SK-N-SH (cell line): ENCODE results near the gene MYMX. TPM values are rescaled to one million over a fixed set of nuclear protein-coding genes. Genes with fewer than 3 reads are reported as not detected.

Source experiments
- CTCF ChIA-PET: fragments of 300-600, 350-600 bp; formaldehyde crosslinking; extraction: SDS; loops from one replicate; lab custom pipeline; 2021; lab: Yijun Ruan, JAX
- POLR2A ChIA-PET: fragments of 350-600 bp; sonication (Branson Sonifier 250); formaldehyde crosslinking; extraction: SDS; loops from one replicate; lab custom pipeline; 2020; ENCODE audit warnings: antibody characterized with exemption, inconsistent platforms; lab: Yijun Ruan, JAX
- DNase-seq: peaks from one replicate; pipeline ENCODE4 v3.0.0; 2012
- H2AFZ ChIP-seq: fragments of 200-600 bp; sonication (generic); 2 replicates; pipeline ENCODE4 v1.8.1; 2016; ENCODE audit warnings: antibody characterized with exemption, mild to moderate bottlenecking, low read depth
- H3F3A ChIP-seq: fragments of 200-600 bp; sonication (generic); replicated peaks from 2 replicates; pipeline ENCODE3; 2016; ENCODE audit warnings: antibody characterized with exemption, mild to moderate bottlenecking; ENCODE audit not compliant: insufficient read depth
- H3K27ac ChIP-seq, 2 experiments: fragments of 200-500 bp in 1 of 2; fragments of 200-600 bp in 1 of 2; sonication (Bioruptor generic) in 1 of 2; sonication (generic), shearing (Covaris generic) in 1 of 2; 2 replicates each; pipeline versions ENCODE4 v1.5.1 to v1.6.1; 2014 to 2016; ENCODE audit warnings: low read depth in 2 of 2, inconsistent platforms in 1 of 2, low read length in 1 of 2, mild to moderate bottlenecking in 1 of 2, mixed read lengths in 1 of 2
- H3K27me3 ChIP-seq: fragments of 200-600 bp; sonication (generic), shearing (Covaris generic); 2 replicates; pipeline ENCODE4 v1.6.1; 2016; ENCODE audit warnings: mixed run types; ENCODE audit not compliant: insufficient read depth
- H3K36me3 ChIP-seq, 2 experiments: fragments of 200-500 bp in 1 of 2; fragments of 200-600 bp in 1 of 2; sonication (Bioruptor generic) in 1 of 2; sonication (generic) in 1 of 2; replicated peaks in 1 of 2; 2 replicates each; pipeline versions ENCODE3 to v1.5.1; 2014 to 2016; ENCODE audit warnings: low read length in 1 of 2, mild to moderate bottlenecking in 1 of 2; ENCODE audit not compliant: insufficient read depth in 2 of 2, control insufficient read depth in 1 of 2
- H3K4me1 ChIP-seq, 2 experiments: fragments of 200-500 bp in 1 of 2; fragments of 200-600 bp in 1 of 2; sonication (Bioruptor generic) in 1 of 2; sonication (generic), shearing (Covaris generic) in 1 of 2; 2 replicates each; pipeline versions ENCODE4 v1.5.1 to v1.6.1; 2014 to 2016; ENCODE audit warnings: low read depth in 1 of 2, low read length in 1 of 2, mixed run types in 1 of 2; ENCODE audit not compliant: insufficient read depth in 2 of 2, control insufficient read depth in 1 of 2
- H3K4me2 ChIP-seq: fragments of 200-600 bp; sonication (generic), shearing (Covaris generic); 2 replicates; pipeline ENCODE4 v1.6.1; 2017; ENCODE audit warnings: mixed run types
- H3K4me3 ChIP-seq, 2 experiments: fragments of 200-500 bp in 1 of 2; fragments of 200-600 bp in 1 of 2; sonication (Bioruptor generic) in 1 of 2; sonication (generic), shearing (Covaris generic) in 1 of 2; 2 replicates each; pipeline versions ENCODE4 v1.5.1 to v1.8.1; 2014 to 2016; ENCODE audit warnings: low read depth in 2 of 2, inconsistent platforms in 1 of 2, low read length in 1 of 2, mild to moderate bottlenecking in 1 of 2, mixed read lengths in 1 of 2, moderate library complexity in 1 of 2
- H3K79me2 ChIP-seq: fragments of 200-600 bp; sonication (generic); 2 replicates; pipeline ENCODE4 v1.8.1; 2017; ENCODE audit warnings: mild to moderate bottlenecking; ENCODE audit not compliant: insufficient read depth
- H3K9ac ChIP-seq: fragments of 200-600 bp; sonication (generic); 2 replicates; pipeline ENCODE4 v1.6.1; 2017; ENCODE audit warnings: mixed run types
- H3K9me2 ChIP-seq: fragments of 200-600 bp; sonication (generic); 2 replicates; pipeline ENCODE4 v1.6.1; 2017; ENCODE audit warnings: mixed run types
- H3K9me3 ChIP-seq: fragments of 200-600 bp; sonication (generic); 2 replicates; pipeline ENCODE4 v1.6.1; 2017; ENCODE audit warnings: mixed run types, mild to moderate bottlenecking, moderate library complexity
- H4K20me1 ChIP-seq: fragments of 200-600 bp; sonication (generic); 2 replicates; pipeline ENCODE4 v1.6.1; 2017; ENCODE audit warnings: mild to moderate bottlenecking, mixed run types; ENCODE audit not compliant: insufficient read depth
- ELF1 ChIP-seq: IDR thresholded peaks from 2 replicates; pipeline ENCODE4 v1.4.0; 2012
- FOSL2 ChIP-seq: IDR thresholded peaks from 2 replicates; pipeline ENCODE4 v1.4.0; 2012; ENCODE audit warnings: low read depth, mild to moderate bottlenecking, moderate library complexity, borderline replicate concordance
- PBX3 ChIP-seq: IDR thresholded peaks from 2 replicates; pipeline ENCODE4; 2012
- POLR2AphosphoS5 ChIP-seq: IDR thresholded peaks from 2 replicates; pipeline ENCODE4 v1.6.1; 2012; ENCODE audit warnings: low read depth, low read length
- SIN3A ChIP-seq: IDR thresholded peaks from 2 replicates; pipeline ENCODE4 v1.6.1; 2012; ENCODE audit warnings: low read depth, mild to moderate bottlenecking, low read length, moderate library complexity, borderline replicate concordance
- SMC3 ChIP-seq: IDR thresholded peaks from 2 replicates; pipeline ENCODE4 v1.6.1; 2012; ENCODE audit warnings: low read depth, low read length, improper control_type of control experiment
- TAF1 ChIP-seq: IDR thresholded peaks from 2 replicates; pipeline ENCODE4 v1.6.1; 2012; ENCODE audit warnings: low read depth, mild to moderate bottlenecking, low read length, moderate library complexity, borderline replicate concordance
- WGBS: methylation state at CpG from one replicate; pipeline ENCODE4 v1.1.6; 2017; ENCODE audit warnings: low lambda C conversion rate; 5-methylcytosine and 5-hydroxymethylcytosine counted together
- polyA plus RNA-seq, 3 experiments: library from polyadenylated mRNA; depleted of rRNA; stranded (reverse); fragments of >200 nt; gene quantifications; 2 replicates each; pipeline ENCODE4 v1.2.3, GENCODE V29; 2012
- TF ChIP-seq, protein P1 (sequence below): fragments of 200-600 bp; sonication (generic); IDR thresholded peaks from 2 replicates; pipeline ENCODE4 v1.6.1; 2017; ENCODE audit warnings: antibody characterized with exemption, mild to moderate bottlenecking, moderate library complexity

MYMX gene
- polyA plus RNA-seq, 1 of the 3 experiments (the other 2 are of a cell fraction): not detected

GRCh38 chr6:44250718-44251123, 34.0 kb downstream of the MYMX start:
- Histone ChIP-seq H3K27ac (peak overlapping the region in 1 of 2 experiments; percentile 34; a peak in 1 of 4 replicates), H3K4me1 (peaks cover 13 to 38% of the 10 kb centered on the region in 2 experiments; a peak in 3 of 4 replicates), H3K9me3 (no peaks in the 10 kb centered on the region), H3K9me2 (no peaks in the 10 kb centered on the region), H2AFZ (no peak overlapping the region), H3K27me3 (no peaks in the 10 kb centered on the region), H3K79me2 (peaks cover 83% of the 10 kb centered on the region), H4K20me1 (peaks cover 88% of the 10 kb centered on the region), H3K36me3 (peaks cover 63 to 75% of the 10 kb centered on the region in 2 experiments), H3F3A (peaks cover 74% of the 10 kb centered on the region), H3K9ac (no peak overlapping the region), H3K4me3 (no peak overlapping the region), H3K4me2 (0 out of 2 replicates have a peak overlapping the region, but pooled peaks have one; percentile 98)
- ChIA-PET CTCF (interaction anchor here (0.6 to 2.3 kb wide), 5 partner anchors 13 to 154 kb away, joined by 3 to 6 read pairs (median 4); no protein-coding TSS in a partner anchor), POLR2A (no interaction called here)
- no peak for DNase-seq
- TF ChIP-seq TAF1: no peak
- 89% methylated on average over 3 of the region's 3 CpGs for WGBS

DNA sequence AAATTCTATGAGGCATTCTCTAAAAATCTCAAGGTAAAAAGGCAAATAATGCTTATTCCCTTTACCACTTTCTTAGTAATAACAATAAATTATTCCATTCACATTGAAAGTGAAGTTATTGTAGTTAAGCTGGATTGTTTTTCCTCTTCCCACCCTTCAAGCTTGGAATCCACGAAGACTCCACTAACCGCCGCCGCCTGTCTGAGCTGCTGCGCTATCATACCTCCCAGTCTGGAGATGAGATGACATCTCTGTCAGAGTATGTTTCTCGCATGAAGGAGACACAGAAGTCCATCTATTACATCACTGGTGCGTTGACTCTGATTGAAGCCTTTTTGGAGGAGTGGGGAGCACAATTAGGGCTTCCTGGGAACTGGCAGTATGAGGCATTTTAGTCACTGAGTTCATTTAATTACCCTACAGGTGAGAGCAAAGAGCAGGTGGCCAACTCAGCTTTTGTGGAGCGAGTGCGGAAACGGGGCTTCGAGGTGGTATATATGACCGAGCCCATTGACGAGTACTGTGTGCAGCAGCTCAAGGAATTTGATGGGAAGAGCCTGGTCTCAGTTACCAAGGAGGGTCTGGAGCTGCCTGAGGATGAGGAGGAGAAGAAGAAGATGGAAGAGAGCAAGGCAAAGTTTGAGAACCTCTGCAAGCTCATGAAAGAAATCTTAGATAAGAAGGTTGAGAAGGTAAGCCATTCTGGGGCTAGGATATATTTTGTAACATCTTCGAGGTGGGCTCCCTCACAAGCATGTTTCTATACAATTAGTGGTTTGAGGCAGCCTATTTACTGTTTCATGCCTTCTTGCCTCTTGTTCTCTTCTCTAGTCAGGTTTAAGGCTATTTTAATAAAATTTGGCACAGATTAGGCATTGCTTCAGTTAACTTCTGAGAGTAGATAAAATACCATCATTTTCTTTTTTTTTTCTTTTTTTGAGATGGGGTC, 35.1 kb downstream of the MYMX start:
- H3K4me3 ChIP-seq: no peak overlapping the region
- H2AFZ ChIP-seq: no peak overlapping the region
- no peaks in the 10 kb centered on the region for H3K9me3 ChIP-seq
- 0 out of 2 replicates have a peak, but pooled peaks have one; percentile 5 for TF ChIP-seq POLR2AphosphoS5
- TF ChIP-seq PBX3: no peak
- TF ChIP-seq, all 33 proteins: peak for 1
- H3K27ac ChIP-seq: peak overlapping the region in 1 of 2 experiments; percentile 13; a peak in 1 of 4 replicates
- H3K36me3 ChIP-seq: peaks cover 63 to 76% of the 10 kb centered on the region in 2 experiments
- H3K79me2 ChIP-seq: peaks cover 93% of the 10 kb centered on the region
- WGBS: 90% methylated on average over 14 of the region's 14 CpGs
- CTCF ChIA-PET: interaction anchor here (0.7 to 7.1 kb wide), 8 partner anchors 7 to 155 kb away, joined by 3 to 90 read pairs (median 4); partner anchors contain the start of genes HSP90AB1, NFKBIE and SLC29A1
- peaks cover 13 to 45% of the 10 kb centered on the region in 2 experiments; a peak in 3 of 4 replicates for H3K4me1 ChIP-seq
- H3F3A ChIP-seq: peaks cover 78% of the 10 kb centered on the region
- no peaks in the 10 kb centered on the region for H3K27me3 ChIP-seq
- H3K9me2 ChIP-seq: no peaks in the 10 kb centered on the region
- H3K9ac ChIP-seq: no peak overlapping the region
- peaks cover 97% of the 10 kb centered on the region for H4K20me1 ChIP-seq
- no peak overlapping the region for H3K4me2 ChIP-seq
- POLR2A ChIA-PET: no interaction called here
- DNase-seq: no peak

GRCh38 chr6:44253307-44254101, 36.8 kb downstream of the MYMX start:
- POLR2A ChIA-PET: interaction anchor here (0.9 to 3.8 kb wide), 2 partner anchors 7 to 14 kb away, joined by 4 to 98 read pairs; partner anchors contain the start of gene HSP90AB1
- H4K20me1 ChIP-seq: peaks cover 82% of the 10 kb centered on the region
- H3K79me2 ChIP-seq: peaks cover 80% of the 10 kb centered on the region

More at GRCh38 chr6:44253307-44254101, 36.8 kb downstream of the MYMX start:
- CTCF ChIA-PET: interaction anchor here (1.1 to 7.1 kb wide), 8 partner anchors 8 to 142 kb away, joined by 4 to 90 read pairs (median 29); partner anchors contain the start of genes HSP90AB1, NFKBIE and SPATS1
- 48% methylated on average over 8 of the region's 10 CpGs for WGBS
- Histone ChIP-seq H3K4me2 (no peak overlapping the region), H3K27ac (no peak overlapping the region; a peak in 1 of 4 replicates), H3K4me3 (no peak overlapping the region; a peak in 1 of 4 replicates), H3F3A (peaks cover 72% of the 10 kb centered on the region), H3K9ac (no peak overlapping the region), H3K36me3 (peaks cover 62 to 69% of the 10 kb centered on the region in 2 experiments)
- no peak for DNase-seq
- TF ChIP-seq SMC3 (no peak), ELF1 (no peak), POLR2AphosphoS5 (peak; percentile 10), SIN3A (no peak), FOSL2 (no peak)
- TF ChIP-seq, protein P1, sequence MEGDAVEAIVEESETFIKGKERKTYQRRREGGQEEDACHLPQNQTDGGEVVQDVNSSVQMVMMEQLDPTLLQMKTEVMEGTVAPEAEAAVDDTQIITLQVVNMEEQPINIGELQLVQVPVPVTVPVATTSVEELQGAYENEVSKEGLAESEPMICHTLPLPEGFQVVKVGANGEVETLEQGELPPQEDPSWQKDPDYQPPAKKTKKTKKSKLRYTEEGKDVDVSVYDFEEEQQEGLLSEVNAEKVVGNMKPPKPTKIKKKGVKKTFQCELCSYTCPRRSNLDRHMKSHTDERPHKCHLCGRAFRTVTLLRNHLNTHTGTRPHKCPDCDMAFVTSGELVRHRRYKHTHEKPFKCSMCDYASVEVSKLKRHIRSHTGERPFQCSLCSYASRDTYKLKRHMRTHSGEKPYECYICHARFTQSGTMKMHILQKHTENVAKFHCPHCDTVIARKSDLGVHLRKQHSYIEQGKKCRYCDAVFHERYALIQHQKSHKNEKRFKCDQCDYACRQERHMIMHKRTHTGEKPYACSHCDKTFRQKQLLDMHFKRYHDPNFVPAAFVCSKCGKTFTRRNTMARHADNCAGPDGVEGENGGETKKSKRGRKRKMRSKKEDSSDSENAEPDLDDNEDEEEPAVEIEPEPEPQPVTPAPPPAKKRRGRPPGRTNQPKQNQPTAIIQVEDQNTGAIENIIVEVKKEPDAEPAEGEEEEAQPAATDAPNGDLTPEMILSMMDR: peak; percentile 65
- TF ChIP-seq, all 33 proteins: peak for 2
- no peaks in the 10 kb centered on the region for H3K9me2 ChIP-seq
- H3K9me3 ChIP-seq: no peaks in the 10 kb centered on the region
- peaks cover 13 to 52% of the 10 kb centered on the region in 2 experiments; a peak in 3 of 4 replicates for H3K4me1 ChIP-seq
- H3K27me3 ChIP-seq: no peaks in the 10 kb centered on the region
- H2AFZ ChIP-seq: no peak overlapping the region
